Measurements from ENCODE around the gene FRMD5. TPM values are rescaled to one million over a fixed set of nuclear protein-coding genes. Genes with fewer than 3 reads are reported as not detected.
"Not testable (repeated sequence)": the region's sequence is repeated elsewhere in the genome, so short reads cannot be mapped to it uniquely, and the experiment has no call there.

The FRMD5 gene
- total RNA-seq, 1 donor from 2014 or later = 43.8 TPM

GRCh38 chr15:44227584-44227983, 32.5 kb upstream of the FRMD5 start:
- peaks cover 6% of the 10 kb centered on the region for H3K36me3 Mint-ChIP-seq (ENCODE audit: unreplicated experiment)
- peaks cover 1% of the 10 kb centered on the region for H3K9me3 Mint-ChIP-seq (ENCODE audit: unreplicated experiment)
- no peaks in the 10 kb centered on the region for H3K27me3 Mint-ChIP-seq (ENCODE audit: unreplicated experiment)
- no peak overlapping the region for H3K27ac Mint-ChIP-seq (ENCODE audit: unreplicated experiment)
- DNase-seq = no peak
- TF ChIP-seq, protein P1, sequence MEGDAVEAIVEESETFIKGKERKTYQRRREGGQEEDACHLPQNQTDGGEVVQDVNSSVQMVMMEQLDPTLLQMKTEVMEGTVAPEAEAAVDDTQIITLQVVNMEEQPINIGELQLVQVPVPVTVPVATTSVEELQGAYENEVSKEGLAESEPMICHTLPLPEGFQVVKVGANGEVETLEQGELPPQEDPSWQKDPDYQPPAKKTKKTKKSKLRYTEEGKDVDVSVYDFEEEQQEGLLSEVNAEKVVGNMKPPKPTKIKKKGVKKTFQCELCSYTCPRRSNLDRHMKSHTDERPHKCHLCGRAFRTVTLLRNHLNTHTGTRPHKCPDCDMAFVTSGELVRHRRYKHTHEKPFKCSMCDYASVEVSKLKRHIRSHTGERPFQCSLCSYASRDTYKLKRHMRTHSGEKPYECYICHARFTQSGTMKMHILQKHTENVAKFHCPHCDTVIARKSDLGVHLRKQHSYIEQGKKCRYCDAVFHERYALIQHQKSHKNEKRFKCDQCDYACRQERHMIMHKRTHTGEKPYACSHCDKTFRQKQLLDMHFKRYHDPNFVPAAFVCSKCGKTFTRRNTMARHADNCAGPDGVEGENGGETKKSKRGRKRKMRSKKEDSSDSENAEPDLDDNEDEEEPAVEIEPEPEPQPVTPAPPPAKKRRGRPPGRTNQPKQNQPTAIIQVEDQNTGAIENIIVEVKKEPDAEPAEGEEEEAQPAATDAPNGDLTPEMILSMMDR (IDR thresholded peaks at IDR 0.05; ENCODE audit: partially characterized antibody, unreplicated experiment) = no peak
- H3K4me1 Mint-ChIP-seq (ENCODE audit: low read depth, unreplicated experiment) = no peaks in the 10 kb centered on the region
- no peak overlapping the region for H3K4me3 Mint-ChIP-seq (ENCODE audit: unreplicated experiment)

- H3K27me3 Mint-ChIP-seq (ENCODE audit: unreplicated experiment); H3K36me3 Mint-ChIP-seq (ENCODE audit: unreplicated experiment); H3K4me1 Mint-ChIP-seq (ENCODE audit: low read depth, unreplicated experiment); H3K4me3 Mint-ChIP-seq (ENCODE audit: unreplicated experiment); H3K27ac Mint-ChIP-seq (ENCODE audit: unreplicated experiment); DNase-seq; H3K9me3 Mint-ChIP-seq (ENCODE audit: unreplicated experiment): not testable (repeated sequence)
These were observed 31.9 kb upstream of the FRMD5 start for GRCh38 chr15:44227001-44227400.

- H3K4me1 Mint-ChIP-seq (ENCODE audit: low read depth, unreplicated experiment) = peaks cover 7% of the 10 kb centered on the region
- TF ChIP-seq, protein P1 (IDR thresholded peaks at IDR 0.05; ENCODE audit: partially characterized antibody, unreplicated experiment) = no peak
- no peak overlapping the region for H3K27ac Mint-ChIP-seq (ENCODE audit: unreplicated experiment)
- no peaks in the 10 kb centered on the region for H3K9me3 Mint-ChIP-seq (ENCODE audit: unreplicated experiment)
- no peak for DNase-seq
- H3K36me3 Mint-ChIP-seq (ENCODE audit: unreplicated experiment) = peaks cover 6% of the 10 kb centered on the region
- no peak overlapping the region for H3K4me3 Mint-ChIP-seq (ENCODE audit: unreplicated experiment)
- H3K27me3 Mint-ChIP-seq (ENCODE audit: unreplicated experiment) = peaks cover 3% of the 10 kb centered on the region
These were observed 27.4 kb upstream of the FRMD5 start for GRCh38 chr15:44222478-44222877.

- no peaks in the 10 kb centered on the region for H3K9me3 Mint-ChIP-seq (ENCODE audit: unreplicated experiment)
- no peak for DNase-seq
- no peaks in the 10 kb centered on the region for H3K36me3 Mint-ChIP-seq (ENCODE audit: unreplicated experiment)
- TF ChIP-seq, protein P1 (IDR thresholded peaks at IDR 0.05; ENCODE audit: partially characterized antibody, unreplicated experiment) = no peak
- H3K4me1 Mint-ChIP-seq (ENCODE audit: low read depth, unreplicated experiment) = peaks cover 7% of the 10 kb centered on the region
- H3K27ac Mint-ChIP-seq (ENCODE audit: unreplicated experiment) = no peak overlapping the region
- no peak overlapping the region for H3K4me3 Mint-ChIP-seq (ENCODE audit: unreplicated experiment)
- peaks cover 3% of the 10 kb centered on the region for H3K27me3 Mint-ChIP-seq (ENCODE audit: unreplicated experiment)
These were observed 24.0 kb upstream of the FRMD5 start for GRCh38 chr15:44219073-44219472.

GRCh38 chr15:44216958-44217357, 21.9 kb upstream of the FRMD5 start:
- Mint-ChIP-seq H3K4me3 (ENCODE audit: unreplicated experiment) (no peak overlapping the region), H3K36me3 (ENCODE audit: unreplicated experiment) (no peaks in the 10 kb centered on the region), H3K9me3 (ENCODE audit: unreplicated experiment) (no peaks in the 10 kb centered on the region), H3K27ac (ENCODE audit: unreplicated experiment) (no peak overlapping the region), H3K4me1 (ENCODE audit: low read depth, unreplicated experiment) (peaks cover 7% of the 10 kb centered on the region), H3K27me3 (ENCODE audit: unreplicated experiment) (peaks cover 3% of the 10 kb centered on the region)
- no peak for DNase-seq
- TF ChIP-seq, protein P1 (IDR thresholded peaks at IDR 0.05; ENCODE audit: partially characterized antibody, unreplicated experiment) = no peak

DNA sequence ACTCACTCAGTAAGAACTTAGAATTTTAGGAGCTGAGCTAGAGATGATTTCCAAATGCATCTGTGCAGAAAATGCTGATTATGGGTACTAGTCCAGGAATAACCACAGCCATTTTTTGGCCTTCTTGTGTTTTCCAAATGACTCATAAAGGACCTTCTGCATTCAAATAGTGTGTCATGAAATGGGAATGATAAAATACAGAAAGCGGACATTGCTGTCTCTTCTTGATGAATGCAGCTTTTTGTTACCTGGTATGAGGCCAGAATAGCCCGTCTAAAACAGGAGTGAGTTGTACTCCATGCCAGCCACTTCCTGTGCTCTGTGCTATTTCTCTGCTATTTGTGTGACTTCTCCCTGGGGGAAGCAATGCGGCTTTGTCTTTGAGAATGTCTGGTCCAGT, 20.5 kb upstream of the FRMD5 start:
- no peaks in the 10 kb centered on the region for H3K36me3 Mint-ChIP-seq (ENCODE audit: unreplicated experiment)
- H3K4me3 Mint-ChIP-seq (ENCODE audit: unreplicated experiment) = no peak overlapping the region
- H3K9me3 Mint-ChIP-seq (ENCODE audit: unreplicated experiment) = no peaks in the 10 kb centered on the region
- H3K4me1 Mint-ChIP-seq (ENCODE audit: low read depth, unreplicated experiment) = peaks cover 7% of the 10 kb centered on the region
- TF ChIP-seq, protein P1 (IDR thresholded peaks at IDR 0.05; ENCODE audit: partially characterized antibody, unreplicated experiment) = no peak
- no peak for DNase-seq
- H3K27ac Mint-ChIP-seq (ENCODE audit: unreplicated experiment) = no peak overlapping the region
- H3K27me3 Mint-ChIP-seq (ENCODE audit: unreplicated experiment) = peaks cover 3% of the 10 kb centered on the region

Measured in glutamatergic neuron (in vitro differentiated cells).